Measurements from ENCODE around the gene KCNK2.

DNA sequence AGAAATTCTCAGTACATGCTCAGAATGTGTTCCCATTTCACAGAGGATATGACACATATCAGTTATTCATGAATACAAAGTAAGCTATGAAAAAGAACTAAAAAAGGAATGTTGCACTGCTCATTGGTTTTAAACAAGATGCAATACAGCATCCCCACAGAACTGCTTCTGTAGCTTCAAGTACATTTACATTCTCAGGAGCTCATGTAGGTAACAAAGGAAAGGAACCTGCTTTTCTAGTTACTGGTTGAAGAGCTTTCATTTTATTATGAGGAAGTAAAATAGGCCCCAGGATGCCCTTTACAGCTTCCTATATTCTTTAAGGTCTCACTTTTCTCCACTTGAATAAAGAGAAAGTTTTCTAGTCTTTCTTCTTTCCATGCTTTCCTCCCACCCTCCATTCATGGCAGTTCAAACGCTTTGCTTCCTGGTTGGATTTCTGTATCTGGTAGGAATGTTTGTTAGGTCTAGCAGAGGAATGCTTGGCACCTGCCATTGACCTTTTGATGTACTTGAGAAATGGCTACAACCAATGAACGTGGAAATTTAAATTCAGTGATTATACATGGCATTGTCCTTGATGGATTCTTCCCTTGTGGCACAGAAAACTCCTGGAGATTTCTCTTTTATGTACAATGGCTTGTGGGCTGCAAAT, 27.1 kb upstream of the KCNK2 start:
- TF ChIP-seq, protein P1, sequence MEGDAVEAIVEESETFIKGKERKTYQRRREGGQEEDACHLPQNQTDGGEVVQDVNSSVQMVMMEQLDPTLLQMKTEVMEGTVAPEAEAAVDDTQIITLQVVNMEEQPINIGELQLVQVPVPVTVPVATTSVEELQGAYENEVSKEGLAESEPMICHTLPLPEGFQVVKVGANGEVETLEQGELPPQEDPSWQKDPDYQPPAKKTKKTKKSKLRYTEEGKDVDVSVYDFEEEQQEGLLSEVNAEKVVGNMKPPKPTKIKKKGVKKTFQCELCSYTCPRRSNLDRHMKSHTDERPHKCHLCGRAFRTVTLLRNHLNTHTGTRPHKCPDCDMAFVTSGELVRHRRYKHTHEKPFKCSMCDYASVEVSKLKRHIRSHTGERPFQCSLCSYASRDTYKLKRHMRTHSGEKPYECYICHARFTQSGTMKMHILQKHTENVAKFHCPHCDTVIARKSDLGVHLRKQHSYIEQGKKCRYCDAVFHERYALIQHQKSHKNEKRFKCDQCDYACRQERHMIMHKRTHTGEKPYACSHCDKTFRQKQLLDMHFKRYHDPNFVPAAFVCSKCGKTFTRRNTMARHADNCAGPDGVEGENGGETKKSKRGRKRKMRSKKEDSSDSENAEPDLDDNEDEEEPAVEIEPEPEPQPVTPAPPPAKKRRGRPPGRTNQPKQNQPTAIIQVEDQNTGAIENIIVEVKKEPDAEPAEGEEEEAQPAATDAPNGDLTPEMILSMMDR (IDR thresholded peaks at IDR 0.05; ENCODE audit: borderline replicate concordance, extremely low read depth, low read length, poor library complexity, severe bottlenecking), result no peak
- no peak for TF ChIP-seq EZH2 (IDR thresholded peaks at IDR 0.05; ENCODE audit: borderline replicate concordance, low read depth, low read length, severe bottlenecking)
